ENCODE measurements around the gene STAT3.

DNA sequence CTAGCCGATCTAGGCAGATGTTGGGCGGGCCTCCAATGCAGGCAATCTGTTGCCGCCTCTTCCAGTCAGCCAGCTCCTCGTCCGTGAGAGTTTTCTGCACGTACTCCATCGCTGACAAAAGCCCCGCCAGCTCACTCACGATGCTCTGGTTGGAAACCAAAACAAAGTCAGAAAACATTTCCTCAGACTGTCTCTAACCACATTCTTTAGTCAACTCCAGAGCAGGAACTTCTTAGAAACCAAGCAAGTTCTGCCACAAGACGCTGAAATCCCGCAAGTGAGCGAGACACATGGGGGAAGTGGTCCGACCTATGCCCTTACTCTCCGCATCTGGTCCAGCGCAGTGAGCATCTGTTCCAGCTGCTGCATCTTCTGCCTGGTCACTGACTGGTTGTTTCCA lies 50.8 kb downstream of the STAT3 start:
- TF ChIP-seq TAF1 (IDR thresholded peaks at IDR 0.05; ENCODE audit: control insufficient read depth, extremely low read depth, insufficient read depth, low read length, severe bottlenecking) (no peak), RCOR1 (IDR thresholded peaks at IDR 0.05; ENCODE audit: borderline replicate concordance in 1 of 2, low read depth in 2 of 2, low read length in 2 of 2) (no peak), LEF1 (IDR thresholded peaks at IDR 0.05) (no peak), JUNB (CRISPR knock-in tag; conservative IDR thresholded peaks at IDR 0.05) (no peak)
- TF ChIP-seq, protein P1, sequence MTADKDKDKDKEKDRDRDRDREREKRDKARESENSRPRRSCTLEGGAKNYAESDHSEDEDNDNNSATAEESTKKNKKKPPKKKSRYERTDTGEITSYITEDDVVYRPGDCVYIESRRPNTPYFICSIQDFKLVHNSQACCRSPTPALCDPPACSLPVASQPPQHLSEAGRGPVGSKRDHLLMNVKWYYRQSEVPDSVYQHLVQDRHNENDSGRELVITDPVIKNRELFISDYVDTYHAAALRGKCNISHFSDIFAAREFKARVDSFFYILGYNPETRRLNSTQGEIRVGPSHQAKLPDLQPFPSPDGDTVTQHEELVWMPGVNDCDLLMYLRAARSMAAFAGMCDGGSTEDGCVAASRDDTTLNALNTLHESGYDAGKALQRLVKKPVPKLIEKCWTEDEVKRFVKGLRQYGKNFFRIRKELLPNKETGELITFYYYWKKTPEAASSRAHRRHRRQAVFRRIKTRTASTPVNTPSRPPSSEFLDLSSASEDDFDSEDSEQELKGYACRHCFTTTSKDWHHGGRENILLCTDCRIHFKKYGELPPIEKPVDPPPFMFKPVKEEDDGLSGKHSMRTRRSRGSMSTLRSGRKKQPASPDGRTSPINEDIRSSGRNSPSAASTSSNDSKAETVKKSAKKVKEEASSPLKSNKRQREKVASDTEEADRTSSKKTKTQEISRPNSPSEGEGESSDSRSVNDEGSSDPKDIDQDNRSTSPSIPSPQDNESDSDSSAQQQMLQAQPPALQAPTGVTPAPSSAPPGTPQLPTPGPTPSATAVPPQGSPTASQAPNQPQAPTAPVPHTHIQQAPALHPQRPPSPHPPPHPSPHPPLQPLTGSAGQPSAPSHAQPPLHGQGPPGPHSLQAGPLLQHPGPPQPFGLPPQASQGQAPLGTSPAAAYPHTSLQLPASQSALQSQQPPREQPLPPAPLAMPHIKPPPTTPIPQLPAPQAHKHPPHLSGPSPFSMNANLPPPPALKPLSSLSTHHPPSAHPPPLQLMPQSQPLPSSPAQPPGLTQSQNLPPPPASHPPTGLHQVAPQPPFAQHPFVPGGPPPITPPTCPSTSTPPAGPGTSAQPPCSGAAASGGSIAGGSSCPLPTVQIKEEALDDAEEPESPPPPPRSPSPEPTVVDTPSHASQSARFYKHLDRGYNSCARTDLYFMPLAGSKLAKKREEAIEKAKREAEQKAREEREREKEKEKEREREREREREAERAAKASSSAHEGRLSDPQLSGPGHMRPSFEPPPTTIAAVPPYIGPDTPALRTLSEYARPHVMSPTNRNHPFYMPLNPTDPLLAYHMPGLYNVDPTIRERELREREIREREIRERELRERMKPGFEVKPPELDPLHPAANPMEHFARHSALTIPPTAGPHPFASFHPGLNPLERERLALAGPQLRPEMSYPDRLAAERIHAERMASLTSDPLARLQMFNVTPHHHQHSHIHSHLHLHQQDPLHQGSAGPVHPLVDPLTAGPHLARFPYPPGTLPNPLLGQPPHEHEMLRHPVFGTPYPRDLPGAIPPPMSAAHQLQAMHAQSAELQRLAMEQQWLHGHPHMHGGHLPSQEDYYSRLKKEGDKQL (CRISPR knock-in tag; IDR thresholded peaks at IDR 0.05; ENCODE audit: borderline replicate concordance) = no peak
- TF ChIP-seq, protein P2, sequence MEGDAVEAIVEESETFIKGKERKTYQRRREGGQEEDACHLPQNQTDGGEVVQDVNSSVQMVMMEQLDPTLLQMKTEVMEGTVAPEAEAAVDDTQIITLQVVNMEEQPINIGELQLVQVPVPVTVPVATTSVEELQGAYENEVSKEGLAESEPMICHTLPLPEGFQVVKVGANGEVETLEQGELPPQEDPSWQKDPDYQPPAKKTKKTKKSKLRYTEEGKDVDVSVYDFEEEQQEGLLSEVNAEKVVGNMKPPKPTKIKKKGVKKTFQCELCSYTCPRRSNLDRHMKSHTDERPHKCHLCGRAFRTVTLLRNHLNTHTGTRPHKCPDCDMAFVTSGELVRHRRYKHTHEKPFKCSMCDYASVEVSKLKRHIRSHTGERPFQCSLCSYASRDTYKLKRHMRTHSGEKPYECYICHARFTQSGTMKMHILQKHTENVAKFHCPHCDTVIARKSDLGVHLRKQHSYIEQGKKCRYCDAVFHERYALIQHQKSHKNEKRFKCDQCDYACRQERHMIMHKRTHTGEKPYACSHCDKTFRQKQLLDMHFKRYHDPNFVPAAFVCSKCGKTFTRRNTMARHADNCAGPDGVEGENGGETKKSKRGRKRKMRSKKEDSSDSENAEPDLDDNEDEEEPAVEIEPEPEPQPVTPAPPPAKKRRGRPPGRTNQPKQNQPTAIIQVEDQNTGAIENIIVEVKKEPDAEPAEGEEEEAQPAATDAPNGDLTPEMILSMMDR (IDR thresholded peaks at IDR 0.05 in 2 of 3, conservative IDR thresholded peaks at IDR 0.05 in 1 of 3; ENCODE audit: insufficient read depth in 2 of 3, low read depth in 1 of 3, low read length in 3 of 3) = no peak
- TF ChIP-seq, protein P3, sequence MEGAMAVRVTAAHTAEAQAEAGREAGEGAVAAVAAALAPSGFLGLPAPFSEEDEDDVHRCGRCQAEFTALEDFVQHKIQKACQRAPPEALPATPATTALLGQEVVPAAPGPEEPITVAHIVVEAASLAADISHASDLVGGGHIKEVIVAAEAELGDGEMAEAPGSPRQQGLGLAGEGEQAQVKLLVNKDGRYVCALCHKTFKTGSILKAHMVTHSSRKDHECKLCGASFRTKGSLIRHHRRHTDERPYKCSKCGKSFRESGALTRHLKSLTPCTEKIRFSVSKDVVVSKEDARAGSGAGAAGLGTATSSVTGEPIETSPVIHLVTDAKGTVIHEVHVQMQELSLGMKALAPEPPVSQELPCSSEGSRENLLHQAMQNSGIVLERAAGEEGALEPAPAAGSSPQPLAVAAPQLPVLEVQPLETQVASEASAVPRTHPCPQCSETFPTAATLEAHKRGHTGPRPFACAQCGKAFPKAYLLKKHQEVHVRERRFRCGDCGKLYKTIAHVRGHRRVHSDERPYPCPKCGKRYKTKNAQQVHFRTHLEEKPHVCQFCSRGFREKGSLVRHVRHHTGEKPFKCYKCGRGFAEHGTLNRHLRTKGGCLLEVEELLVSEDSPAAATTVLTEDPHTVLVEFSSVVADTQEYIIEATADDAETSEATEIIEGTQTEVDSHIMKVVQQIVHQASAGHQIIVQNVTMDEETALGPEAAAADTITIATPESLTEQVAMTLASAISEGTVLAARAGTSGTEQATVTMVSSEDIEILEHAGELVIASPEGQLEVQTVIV (CRISPR knock-in tag; IDR thresholded peaks at IDR 0.05; ENCODE audit: borderline replicate concordance) = no peak
